GM21528 (cell line): ENCODE measurements around the gene ZBTB20.

Experiments used
- ATAC-seq: cut with Tn5 transposase; IDR thresholded peaks from one replicate; pipeline ENCODE4 v1.9.1; 2021; ENCODE audit warnings: mild to moderate bottlenecking, moderate library complexity; ENCODE audit not compliant: unreplicated experiment, low FRiP score

Gene ZBTB20

GRCh38 chr3:114651555-114651954 is 495.5 kb downstream of the ZBTB20 start:
- no peak for ATAC-seq

DNA sequence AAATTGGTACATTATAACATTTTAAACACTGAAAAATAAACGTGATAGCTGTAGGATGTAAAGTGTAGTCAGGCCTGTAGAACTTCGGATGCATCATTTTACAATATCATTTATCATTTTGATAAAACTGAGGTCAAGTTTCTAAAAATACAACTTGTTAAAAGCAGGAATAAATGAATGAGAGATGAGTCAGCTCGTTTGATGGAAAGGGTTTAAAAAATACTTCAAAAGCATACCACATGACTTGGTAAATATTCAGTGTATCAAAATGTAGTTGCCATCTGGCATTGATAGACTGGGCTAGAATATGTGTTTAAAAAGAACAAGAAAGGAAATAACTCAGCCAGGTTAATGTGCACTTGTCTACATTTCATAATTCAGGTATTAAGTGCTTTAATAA is 496.3 kb downstream of the ZBTB20 start:
- no peak for ATAC-seq

DNA sequence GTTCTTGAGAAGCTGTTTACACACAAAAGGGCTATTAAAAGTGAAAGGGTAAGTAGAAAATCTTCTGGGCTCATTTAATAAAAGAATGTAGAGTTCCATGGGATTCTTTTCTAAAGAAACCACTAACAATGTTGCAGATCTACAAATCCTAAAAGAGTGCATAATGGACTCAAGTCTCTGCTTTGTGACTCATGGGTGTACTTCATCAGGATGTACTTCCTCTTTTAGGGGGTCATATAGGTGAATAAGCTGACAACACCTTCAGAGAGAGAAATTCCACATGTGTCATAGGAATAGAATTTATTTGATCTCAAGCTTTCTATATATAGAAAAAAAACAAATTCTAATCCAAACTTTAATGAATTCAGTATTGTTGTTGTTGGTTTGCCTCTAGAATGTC is 497.8 kb downstream of the ZBTB20 start:
- ATAC-seq: no peak

DNA sequence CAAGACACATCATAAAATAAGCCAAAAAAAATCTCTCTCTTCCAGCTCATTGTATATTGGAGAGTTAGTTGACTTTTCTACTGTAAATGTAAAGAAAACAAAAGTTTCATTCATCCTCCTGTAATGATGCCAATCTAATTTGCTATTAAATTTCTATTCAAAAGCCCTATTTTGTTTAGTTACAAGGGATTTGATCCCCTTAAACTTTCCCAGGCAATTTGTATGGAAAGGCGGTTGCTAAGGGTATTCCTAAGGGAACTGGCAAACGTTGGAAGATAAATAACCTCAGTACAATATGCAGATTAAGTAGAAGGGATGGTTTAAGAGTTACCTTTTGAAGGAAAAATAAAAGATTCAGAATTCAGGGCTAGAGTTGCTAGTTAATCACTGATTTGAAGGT is 500.6 kb downstream of the ZBTB20 start:
- ATAC-seq: no peak

DNA sequence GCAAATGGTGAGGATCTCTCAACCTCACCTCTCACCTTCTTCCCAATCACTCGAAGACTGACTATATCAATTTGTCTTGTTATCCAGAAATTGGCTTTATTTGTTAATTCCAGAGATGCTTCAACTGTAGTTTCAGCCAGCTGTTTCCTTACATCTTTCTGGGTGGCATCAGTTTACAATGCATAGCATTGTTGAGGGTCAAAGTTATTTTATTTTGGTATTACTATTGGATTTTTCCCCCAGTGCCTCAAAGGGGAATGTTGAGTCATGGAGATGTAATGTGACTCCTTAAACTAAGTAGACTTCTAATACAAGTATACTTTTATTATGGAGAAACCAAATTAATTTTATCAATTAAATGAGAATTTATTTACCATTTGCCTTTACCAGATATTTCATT is 501.7 kb downstream of the ZBTB20 start:
- ATAC-seq: no peak

DNA sequence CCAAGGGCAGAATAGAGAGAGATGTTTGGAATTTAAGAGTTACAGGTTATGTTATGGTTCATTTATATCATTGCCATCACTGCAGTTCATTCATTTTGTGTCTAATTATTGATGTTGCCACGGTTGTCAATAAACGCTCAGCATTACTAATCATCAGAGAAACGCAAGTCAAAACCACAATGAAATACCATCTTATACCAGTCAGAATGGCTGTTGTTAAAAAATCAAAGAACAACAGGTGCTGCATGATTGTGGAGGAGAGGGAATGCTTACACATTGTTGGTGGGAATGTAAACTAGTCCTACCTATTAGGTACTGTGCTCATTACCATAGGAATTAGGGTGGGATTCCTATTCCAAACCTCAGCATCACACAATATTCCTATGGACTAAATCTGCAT is 502.7 kb downstream of the ZBTB20 start:
- no peak for ATAC-seq

DNA sequence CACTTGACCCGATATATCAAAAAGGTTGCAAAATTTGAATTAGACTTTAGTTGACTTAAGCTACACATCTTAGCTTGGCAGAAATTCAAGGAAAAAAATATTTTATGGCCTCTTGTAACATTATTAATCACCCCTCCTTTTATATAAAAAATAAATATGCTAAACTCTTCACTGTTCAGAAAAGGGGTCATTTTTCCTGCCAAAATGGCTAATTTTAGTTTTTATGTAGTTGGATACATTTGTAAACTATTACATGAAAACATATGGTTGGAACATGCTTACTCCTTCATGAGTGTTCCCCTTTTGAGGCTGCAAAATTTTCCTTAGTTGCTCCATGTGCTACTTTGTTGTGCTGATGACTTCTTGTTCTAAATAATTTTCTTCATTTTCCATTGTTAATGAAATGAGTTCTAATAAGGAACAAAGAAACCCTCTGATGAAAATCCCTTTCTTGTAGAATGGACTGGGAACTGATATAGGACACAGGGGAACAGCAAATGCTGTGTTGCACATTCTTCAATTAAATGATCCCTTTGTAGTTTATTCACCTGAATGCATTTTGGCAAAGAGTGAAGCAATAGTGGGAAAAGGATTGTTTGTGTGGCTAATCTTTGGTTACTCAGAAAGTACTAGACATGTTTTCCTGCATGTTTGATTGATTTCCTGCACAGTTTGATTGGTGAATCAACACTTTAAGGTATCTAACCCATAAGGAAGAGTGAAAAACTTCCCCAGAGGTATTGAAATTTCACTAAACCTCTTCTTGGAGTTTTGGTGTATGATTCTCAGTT is 503.9 kb downstream of the ZBTB20 start:
- ATAC-seq: no peak

- no peak for ATAC-seq
Measured at GRCh38 chr3:114640126-114640525, 507.0 kb downstream of the ZBTB20 start.

DNA sequence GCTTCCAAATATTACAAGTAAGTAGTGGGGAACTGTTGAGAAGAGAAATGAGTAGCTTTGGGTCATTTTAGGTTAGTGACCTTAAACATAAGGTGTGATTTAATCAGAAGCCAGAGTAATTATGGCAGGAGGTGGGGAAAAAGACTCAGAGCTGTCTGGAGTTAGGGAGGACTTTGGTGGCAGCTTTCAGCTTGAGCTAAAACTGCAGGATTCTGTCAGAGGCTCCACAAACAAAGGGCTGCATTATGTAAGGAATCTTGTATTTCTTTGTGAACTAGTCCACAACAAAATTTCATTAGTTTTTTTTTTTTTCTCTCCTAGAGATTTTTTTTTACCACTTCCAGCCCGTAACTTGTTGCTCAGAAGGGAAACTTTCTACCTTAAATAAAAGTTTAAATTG is 507.9 kb downstream of the ZBTB20 start:
- ATAC-seq: no peak

DNA sequence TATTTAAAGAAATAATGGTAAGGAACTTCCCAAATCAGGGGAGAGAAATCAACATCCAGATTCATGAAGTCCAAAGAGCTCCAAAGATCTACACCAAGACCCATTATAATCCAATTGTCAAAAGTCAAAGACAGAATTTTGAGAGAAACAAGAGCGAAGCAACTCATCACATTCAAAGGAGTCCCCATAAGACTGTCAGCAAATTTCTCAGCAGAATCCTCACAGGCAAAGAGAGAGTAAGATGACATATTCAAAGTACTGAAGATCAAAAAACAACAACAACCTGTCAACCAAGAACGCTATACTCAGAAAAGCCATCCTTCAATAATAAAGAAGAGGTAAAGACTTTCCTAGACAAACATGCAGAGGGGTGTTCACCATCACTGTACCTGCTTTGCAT is 511.2 kb downstream of the ZBTB20 start:
- ATAC-seq: no peak

DNA sequence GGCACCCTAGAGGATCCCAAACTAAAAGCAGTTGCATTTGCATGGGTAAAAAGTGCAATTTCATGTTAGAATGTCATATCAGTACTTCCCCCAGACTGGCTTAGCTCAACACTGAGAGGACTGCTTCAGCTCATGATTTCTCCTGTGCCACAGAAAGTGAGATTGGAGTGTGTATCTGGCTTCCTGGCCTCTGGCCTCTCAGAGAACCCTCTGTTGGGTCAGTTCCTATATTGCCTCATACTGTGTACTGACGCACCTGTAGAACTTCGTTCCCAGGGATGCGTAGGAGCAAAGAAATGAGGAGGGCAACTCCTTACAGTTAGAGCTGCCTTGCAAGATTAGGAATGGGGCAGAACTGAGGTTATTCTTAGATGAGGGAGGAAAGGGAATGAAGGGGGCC is 512.5 kb downstream of the ZBTB20 start:
- ATAC-seq: no peak

DNA sequence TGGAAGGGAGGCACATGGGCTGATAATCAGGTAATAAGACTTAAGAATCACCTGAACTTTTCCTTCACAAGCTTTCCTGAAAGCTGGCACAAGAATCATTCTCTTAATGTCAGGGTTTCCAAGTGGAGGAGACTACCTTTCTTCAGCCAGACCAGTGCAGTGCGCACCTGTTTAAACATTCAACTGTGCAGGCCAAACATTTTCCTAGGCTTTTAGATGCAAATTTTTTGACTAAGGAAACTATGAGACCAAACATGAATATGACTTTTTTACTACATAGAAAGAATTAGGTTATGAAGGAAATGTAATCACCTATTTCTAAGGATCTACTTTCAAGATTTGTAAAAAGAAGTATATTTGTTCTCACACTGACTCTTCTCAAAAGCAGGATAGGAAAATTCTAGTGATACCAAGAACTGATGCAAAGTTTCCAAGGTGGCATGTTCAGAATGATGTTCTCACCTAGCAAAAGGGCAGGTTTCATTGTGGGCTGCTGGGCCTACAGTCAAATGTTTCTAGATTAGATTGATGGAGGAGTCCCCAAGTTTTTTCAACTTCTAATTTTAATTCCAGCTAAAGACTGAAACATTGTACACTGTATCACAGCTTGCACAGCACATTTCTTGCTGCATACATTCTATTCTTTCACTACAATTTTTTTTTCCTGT is 514.2 kb downstream of the ZBTB20 start:
- ATAC-seq: no peak

- ATAC-seq: no peak
Measured at GRCh38 chr3:114627770-114628169, 519.3 kb downstream of the ZBTB20 start.

DNA sequence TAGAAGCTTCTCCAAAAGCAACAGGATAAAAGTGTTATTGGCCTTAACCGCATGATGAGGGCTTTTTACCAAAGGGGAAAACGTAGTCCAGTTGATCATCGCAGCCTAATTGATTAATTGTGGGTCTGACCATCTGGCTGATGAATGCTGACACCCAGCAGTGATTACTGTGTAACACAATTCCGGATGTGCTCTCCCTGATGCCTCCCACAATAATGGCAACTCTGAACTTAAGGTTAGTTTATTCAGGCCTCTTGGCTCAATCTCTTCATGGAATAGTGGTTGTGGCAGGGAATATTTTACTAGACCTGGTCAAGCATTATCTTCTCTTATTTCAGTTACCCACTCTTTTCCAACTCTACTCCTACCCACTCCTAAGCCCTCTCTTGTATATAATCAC is 520.3 kb downstream of the ZBTB20 start:
- ATAC-seq: no peak

GRCh38 chr3:114624571-114625181 is 522.4 kb downstream of the ZBTB20 start:
- no peak for ATAC-seq

GRCh38 chr3:114624047-114624445 is 523.0 kb downstream of the ZBTB20 start:
- ATAC-seq: no peak

DNA sequence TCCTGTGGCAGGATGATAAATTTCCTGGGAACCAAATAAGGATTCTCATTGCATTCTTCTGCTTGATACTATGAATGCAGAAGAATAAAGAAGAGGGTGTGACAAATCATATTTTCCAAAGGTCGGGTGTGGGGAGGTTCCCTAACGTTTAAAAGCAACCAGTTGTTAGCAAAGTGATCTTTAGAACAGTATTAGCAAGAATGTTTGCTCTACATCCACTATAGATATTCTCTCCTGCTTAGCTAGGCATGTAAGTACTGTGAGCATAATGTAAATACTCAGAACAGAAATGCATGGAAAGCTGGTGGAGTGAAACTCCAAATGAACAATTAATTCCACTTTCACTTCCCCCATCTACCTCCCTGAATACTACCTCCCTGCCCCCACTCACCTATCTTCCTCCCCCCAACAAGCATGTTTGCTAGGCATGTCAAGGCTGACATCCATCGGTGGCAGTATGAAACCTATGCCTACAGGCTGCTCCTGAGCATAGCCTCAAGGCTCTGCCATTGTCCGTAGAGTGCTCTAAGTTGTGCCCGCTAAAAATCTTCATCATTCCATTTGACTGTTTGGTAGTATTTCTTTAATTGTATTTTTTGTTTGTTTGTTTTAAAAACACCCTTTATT is 523.6 kb downstream of the ZBTB20 start:
- no peak for ATAC-seq

DNA sequence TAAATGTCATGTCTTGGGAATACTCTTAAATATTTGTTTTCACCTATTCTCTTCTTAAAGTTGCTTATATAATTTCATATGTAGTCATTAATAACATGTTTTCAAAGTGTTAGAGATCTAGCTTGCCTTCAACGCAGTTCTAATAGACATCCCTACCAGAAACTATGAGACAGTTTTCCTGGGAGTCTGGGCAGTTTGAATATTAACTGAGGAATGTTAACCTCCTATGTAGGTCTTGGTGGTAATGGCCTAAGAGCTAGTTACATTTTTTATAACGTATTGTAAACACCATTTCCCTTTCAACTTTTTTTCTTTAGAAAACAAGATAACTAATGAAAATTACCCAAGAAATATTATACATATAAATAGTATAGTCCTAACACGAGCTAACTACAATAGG is 525.1 kb downstream of the ZBTB20 start:
- ATAC-seq: no peak

DNA sequence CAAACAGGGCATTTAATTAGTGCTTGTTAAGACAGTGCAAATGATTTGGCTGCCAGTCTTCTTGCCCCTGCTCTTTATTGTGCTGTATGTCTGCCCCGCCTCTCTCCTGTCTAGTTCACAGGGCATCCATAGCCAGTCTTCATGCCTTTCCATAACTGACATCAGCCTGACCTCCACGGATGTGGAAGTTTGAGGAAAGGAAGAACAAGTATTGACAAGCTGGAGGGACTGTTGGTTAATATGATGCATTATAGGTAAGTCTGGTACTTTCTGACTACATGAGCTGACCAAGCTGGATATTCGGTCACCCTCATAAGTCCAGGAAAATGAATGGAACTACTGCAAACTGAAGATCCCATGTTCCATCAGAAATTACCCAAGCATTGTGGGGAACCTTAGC is 527.3 kb downstream of the ZBTB20 start:
- ATAC-seq: no peak

- no peak for ATAC-seq
Measured at GRCh38 chr3:114615523-114616085, 531.5 kb downstream of the ZBTB20 start.
